Measurements from ENCODE around the gene ADAM12. TPM values are rescaled to one million over a fixed set of nuclear protein-coding genes. Genes with fewer than 3 reads are reported as not detected.

Gene ADAM12
- total and polyA plus RNA-seq, 2 experiments from 2014 or later: 0.13 to 0.87 TPM

DNA sequence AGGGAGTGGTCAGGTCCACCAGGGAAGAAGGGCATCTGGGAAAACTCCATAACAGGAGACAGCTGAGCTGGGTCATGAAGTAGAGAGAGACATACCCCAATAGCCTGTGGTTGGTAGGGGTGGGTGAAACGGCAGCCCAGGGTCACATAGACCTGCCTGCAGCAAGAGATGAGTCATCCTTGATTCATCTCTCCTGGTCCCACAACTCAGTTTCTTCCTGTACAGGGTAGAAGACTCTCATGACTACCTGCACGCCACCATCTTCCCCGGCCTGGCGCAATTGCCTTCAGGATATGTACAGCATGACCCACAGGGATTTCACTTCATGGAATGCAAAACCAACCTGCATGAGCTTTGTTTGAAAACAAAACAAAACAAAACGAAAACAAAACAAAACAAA, 45.1 kb upstream of the ADAM12 start (continued):
- no peak for TF ChIP-seq JUNB (IDR thresholded peaks at IDR 0.05; ENCODE audit: unreplicated experiment)

DNA sequence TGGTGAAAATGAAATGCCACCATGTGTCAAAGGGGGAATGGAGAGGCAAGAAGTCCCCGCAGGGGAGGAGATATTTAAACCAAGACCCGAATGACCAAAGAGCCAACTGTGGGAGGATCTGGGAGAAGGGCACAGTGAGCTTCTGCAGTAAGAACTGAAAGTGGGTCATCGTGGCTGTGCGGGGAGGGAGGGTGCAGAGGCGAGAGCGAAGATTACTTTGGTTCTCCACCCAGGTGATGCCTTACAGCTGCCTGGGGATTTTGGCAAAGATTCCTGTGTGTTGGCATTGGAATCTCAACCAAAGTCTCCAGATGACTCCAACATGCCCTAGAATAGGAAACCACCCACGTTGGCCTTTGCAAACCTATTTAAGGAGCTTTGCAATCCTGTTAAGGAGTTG, 44.2 kb upstream of the ADAM12 start:
- Mint-ChIP-seq H3K36me3 (ENCODE audit: low read depth) (no peaks in the 10 kb centered on the region), H3K4me1 (no peaks in the 10 kb centered on the region), H3K4me3 (no peak overlapping the region), H3K27ac (no peak overlapping the region), H3K27me3 (ENCODE audit: insufficient read depth, low read depth, poor library complexity) (peaks cover 2% of the 10 kb centered on the region), H3K9me3 (no peaks in the 10 kb centered on the region)
- Histone ChIP-seq H3K4me2 (no peak overlapping the region), H3K4me1 (ENCODE audit: insufficient read depth) (no peaks in the 10 kb centered on the region), H4K20me1 (replicated peaks; ENCODE audit: insufficient read depth) (no peaks in the 10 kb centered on the region), H3F3A (replicated peaks; ENCODE audit: low read depth) (no peaks in the 10 kb centered on the region), H3K36me3 (ENCODE audit: insufficient read depth) (no peaks in the 10 kb centered on the region), H3K79me2 (replicated peaks; ENCODE audit: insufficient read depth) (no peaks in the 10 kb centered on the region), H3K27me3 (ENCODE audit: insufficient read depth) (no peaks in the 10 kb centered on the region), H2AFZ (no peak overlapping the region), H3K9me2 (ENCODE audit: insufficient read depth) (peaks cover 29% of the 10 kb centered on the region; the same call in 1 of the 2 replicates), H3K27ac (ENCODE audit: low read depth) (no peak overlapping the region), H3K4me3 (no peak overlapping the region)
- ATAC-seq (no peak), DNase-seq (ENCODE audit: low spot score) (no peak)
- TF ChIP-seq NANOG (IDR thresholded peaks at IDR 0.05; ENCODE audit: borderline replicate concordance): no peak
- no peak for TF ChIP-seq CREB1 (CRISPR knock-in tag; IDR thresholded peaks at IDR 0.05; ENCODE audit: low read depth)
- no peak for TF ChIP-seq JUNB (IDR thresholded peaks at IDR 0.05; ENCODE audit: unreplicated experiment)
- TF ChIP-seq EZH2 (IDR thresholded peaks at IDR 0.05; ENCODE audit: low read depth, unreplicated experiment): no peak

DNA sequence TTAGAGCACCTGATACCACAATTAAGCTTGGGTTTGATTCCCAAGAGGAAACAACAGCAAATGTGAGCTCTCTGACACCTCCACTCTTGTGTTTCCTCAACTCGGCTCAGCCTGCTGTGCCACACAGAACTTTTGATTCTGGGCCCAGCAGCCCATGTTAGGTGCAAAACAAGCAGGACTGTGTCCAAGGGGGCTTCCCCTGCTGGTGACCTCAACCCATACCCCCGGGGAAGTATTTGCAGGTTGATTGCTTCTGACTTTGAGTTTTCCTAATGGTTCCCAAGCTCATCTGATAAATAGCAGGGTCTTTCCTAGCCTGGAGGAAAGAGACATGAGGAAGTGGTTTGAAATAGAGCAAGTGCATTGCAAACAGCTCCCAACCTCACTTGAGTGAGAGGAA, 43.5 kb upstream of the ADAM12 start:
- Histone ChIP-seq H4K20me1 (replicated peaks; ENCODE audit: insufficient read depth) (no peaks in the 10 kb centered on the region), H2AFZ (no peak overlapping the region), H3K9me2 (ENCODE audit: insufficient read depth) (peaks cover 29% of the 10 kb centered on the region; the same call in 1 of the 2 replicates), H3K4me2 (no peak overlapping the region), H3K36me3 (ENCODE audit: insufficient read depth) (no peaks in the 10 kb centered on the region), H3K4me1 (ENCODE audit: insufficient read depth) (no peaks in the 10 kb centered on the region), H3K4me3 (no peak overlapping the region), H3K79me2 (replicated peaks; ENCODE audit: insufficient read depth) (no peaks in the 10 kb centered on the region), H3K27me3 (ENCODE audit: insufficient read depth) (no peaks in the 10 kb centered on the region), H3K27ac (ENCODE audit: low read depth) (no peak overlapping the region), H3F3A (replicated peaks; ENCODE audit: low read depth) (no peaks in the 10 kb centered on the region)
- no peak overlapping the region for H3K27ac Mint-ChIP-seq
- no peak for TF ChIP-seq ZNF114 (CRISPR knock-in tag; IDR thresholded peaks at IDR 0.05)
- no peak for TF ChIP-seq CREB1 (CRISPR knock-in tag; IDR thresholded peaks at IDR 0.05; ENCODE audit: low read depth)
- TF ChIP-seq, protein P1, sequence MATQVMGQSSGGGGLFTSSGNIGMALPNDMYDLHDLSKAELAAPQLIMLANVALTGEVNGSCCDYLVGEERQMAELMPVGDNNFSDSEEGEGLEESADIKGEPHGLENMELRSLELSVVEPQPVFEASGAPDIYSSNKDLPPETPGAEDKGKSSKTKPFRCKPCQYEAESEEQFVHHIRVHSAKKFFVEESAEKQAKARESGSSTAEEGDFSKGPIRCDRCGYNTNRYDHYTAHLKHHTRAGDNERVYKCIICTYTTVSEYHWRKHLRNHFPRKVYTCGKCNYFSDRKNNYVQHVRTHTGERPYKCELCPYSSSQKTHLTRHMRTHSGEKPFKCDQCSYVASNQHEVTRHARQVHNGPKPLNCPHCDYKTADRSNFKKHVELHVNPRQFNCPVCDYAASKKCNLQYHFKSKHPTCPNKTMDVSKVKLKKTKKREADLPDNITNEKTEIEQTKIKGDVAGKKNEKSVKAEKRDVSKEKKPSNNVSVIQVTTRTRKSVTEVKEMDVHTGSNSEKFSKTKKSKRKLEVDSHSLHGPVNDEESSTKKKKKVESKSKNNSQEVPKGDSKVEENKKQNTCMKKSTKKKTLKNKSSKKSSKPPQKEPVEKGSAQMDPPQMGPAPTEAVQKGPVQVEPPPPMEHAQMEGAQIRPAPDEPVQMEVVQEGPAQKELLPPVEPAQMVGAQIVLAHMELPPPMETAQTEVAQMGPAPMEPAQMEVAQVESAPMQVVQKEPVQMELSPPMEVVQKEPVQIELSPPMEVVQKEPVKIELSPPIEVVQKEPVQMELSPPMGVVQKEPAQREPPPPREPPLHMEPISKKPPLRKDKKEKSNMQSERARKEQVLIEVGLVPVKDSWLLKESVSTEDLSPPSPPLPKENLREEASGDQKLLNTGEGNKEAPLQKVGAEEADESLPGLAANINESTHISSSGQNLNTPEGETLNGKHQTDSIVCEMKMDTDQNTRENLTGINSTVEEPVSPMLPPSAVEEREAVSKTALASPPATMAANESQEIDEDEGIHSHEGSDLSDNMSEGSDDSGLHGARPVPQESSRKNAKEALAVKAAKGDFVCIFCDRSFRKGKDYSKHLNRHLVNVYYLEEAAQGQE (IDR thresholded peaks at IDR 0.05; ENCODE audit: unreplicated experiment): no peak
- no peak for TF ChIP-seq EZH2phosphoT487 (IDR thresholded peaks at IDR 0.05; ENCODE audit: unreplicated experiment)
- no peaks in the 10 kb centered on the region for H3K4me1 Mint-ChIP-seq
- H3K36me3 Mint-ChIP-seq (ENCODE audit: low read depth): no peaks in the 10 kb centered on the region
- DNase-seq (ENCODE audit: low spot score): no peak
- H3K4me3 Mint-ChIP-seq: no peak overlapping the region
- H3K9me3 Mint-ChIP-seq: no peaks in the 10 kb centered on the region
- ATAC-seq: no peak
- H3K27me3 Mint-ChIP-seq (ENCODE audit: insufficient read depth, low read depth, poor library complexity): peaks cover 2% of the 10 kb centered on the region
